Naive thymus-derived CD4-positive, alpha-beta T cell (primary cell): ENCODE measurements around the gene PAX7. TPM values are rescaled to one million over a fixed set of nuclear protein-coding genes. Genes with fewer than 3 reads are reported as not detected.

Experiments used
- ATAC-seq: fragments of 150-1000 bp; cut with Tn5 transposase; 2 replicates; pipeline ENCODE4 v1.10.0; 2021; ENCODE audit warnings: mild to moderate bottlenecking, moderate library complexity
- CTCF ChIA-PET: fragments of 350-600 bp; sonication (Branson Sonifier 250); formaldehyde crosslinking; loops from one replicate; lab custom pipeline; 2021; ENCODE audit warnings: antibody characterized with exemption; lab: Charles Lee
- POLR2A ChIA-PET: fragments of 350-600 bp; sonication (Branson Sonifier 250); formaldehyde crosslinking; loops from one replicate; lab custom pipeline; 2021; ENCODE audit warnings: antibody characterized with exemption, inconsistent platforms; lab: Charles Lee
- DNase-seq, 9 donors: peaks; one replicate each; pipeline versions ENCODE4 v3.0.0 to v3.0.0-alpha.2; 2020 to 2022; ENCODE audit warnings: mixed read lengths in 1 of 9
- H3K27ac ChIP-seq: one replicate; pipeline ENCODE4 v1.7.0; 2013; ENCODE audit warnings: mild to moderate bottlenecking, low read depth, low read length, moderate library complexity
- H3K27me3 ChIP-seq, 2 donors: one replicate each; pipeline ENCODE4 v1.7.0; 2013; ENCODE audit warnings: low read length in 2 of 2, mild to moderate bottlenecking in 2 of 2, moderate library complexity in 2 of 2; ENCODE audit not compliant: control insufficient read depth in 2 of 2, insufficient read depth in 2 of 2
- H3K36me3 ChIP-seq, 3 experiments: 1 replicate in 2 of 3; 2 replicates in 1 of 3; pipeline ENCODE4 v1.7.0; 2013; ENCODE audit warnings: low read length in 3 of 3, mild to moderate bottlenecking in 3 of 3, moderate library complexity in 1 of 3; ENCODE audit not compliant: insufficient read depth in 3 of 3, control insufficient read depth in 2 of 3
- H3K4me1 ChIP-seq, 2 donors: one replicate each; pipeline ENCODE4 v1.7.0; 2013; ENCODE audit warnings: low read length in 2 of 2, mild to moderate bottlenecking in 2 of 2, moderate library complexity in 1 of 2; ENCODE audit not compliant: control insufficient read depth in 2 of 2, insufficient read depth in 2 of 2
- H3K4me3 ChIP-seq: 2 replicates; pipeline ENCODE4 v1.7.0; 2013; ENCODE audit warnings: mild to moderate bottlenecking, low read length
- H3K9me3 ChIP-seq, 3 experiments: 1 replicate in 2 of 3; 2 replicates in 1 of 3; pipeline ENCODE4 v1.7.0; 2013; ENCODE audit warnings: low read length in 3 of 3; ENCODE audit not compliant: control insufficient read depth in 2 of 3
- H3K27ac Mint-ChIP-seq, 9 donors: one replicate each; pipeline ENCODE4 v1.8.0; 2020 to 2022; ENCODE audit warnings: mixed read lengths in 9 of 9, mild to moderate bottlenecking in 8 of 9, moderate library complexity in 5 of 9, inconsistent platforms in 2 of 9
- H3K27me3 Mint-ChIP-seq, 5 donors: one replicate each; pipeline ENCODE4 v1.8.0; 2021 to 2022; ENCODE audit warnings: mixed read lengths in 5 of 5, mild to moderate bottlenecking in 1 of 5
- H3K36me3 Mint-ChIP-seq, 5 donors: one replicate each; pipeline ENCODE4 v1.8.0; 2020 to 2022; ENCODE audit warnings: mixed read lengths in 5 of 5, mild to moderate bottlenecking in 3 of 5, inconsistent platforms in 1 of 5
- H3K4me1 Mint-ChIP-seq, 7 donors: one replicate each; pipeline ENCODE4 v1.8.0; 2020 to 2022; ENCODE audit warnings: mixed read lengths in 7 of 7, mild to moderate bottlenecking in 3 of 7, inconsistent platforms in 1 of 7
- H3K4me3 Mint-ChIP-seq, 10 donors: one replicate each; pipeline ENCODE4 v1.8.0; 2020 to 2022; ENCODE audit warnings: mild to moderate bottlenecking in 10 of 10, mixed read lengths in 10 of 10, moderate library complexity in 6 of 10, inconsistent platforms in 2 of 10
- H3K9me3 Mint-ChIP-seq, 11 donors: one replicate each; pipeline ENCODE4 v1.8.0; 2020 to 2022; ENCODE audit warnings: mixed read lengths in 11 of 11, mild to moderate bottlenecking in 4 of 11, inconsistent platforms in 1 of 11, moderate library complexity in 1 of 11
- intact Hi-C, 2 donors: fragments of 100-400 bp; cut with micrococcal nuclease; formaldehyde crosslinking; loops; one replicate each; pipeline ENCODE4 v1.15.1; 2023
- polyA plus RNA-seq, 2 donors: library from polyadenylated mRNA; unstranded; fragments of 300-500 nt; fragmentation: Illumina TruSeq; gene quantifications; one replicate each; pipeline ENCODE4 v1.2.3, GENCODE V29; 2021
- total RNA-seq, 6 experiments: library from RNA in 5 of 6; stranded (reverse) in 5 of 6; gene quantifications; 1 replicate in 5 of 6; 2 replicates in 1 of 6; pipeline ENCODE4 v1.2.3 and lab custom pipeline; 2021 to 2026

The PAX7 gene
- total and polyA plus RNA-seq, 7 experiments from 2014 or later = not detected

- Mint-ChIP-seq H3K4me1 (peaks cover 0 to 2% (median 0%) of the 10 kb centered on the region in 7 donors), H3K9me3 (no peaks in the 10 kb centered on the region), H3K4me3 (no peak overlapping the region), H3K36me3 (no peaks in the 10 kb centered on the region), H3K27me3 (peaks cover 12 to 48% (median 24%) of the 10 kb centered on the region in 5 donors), H3K27ac (no peak overlapping the region)
- H3K9me3 ChIP-seq = no peaks in the 10 kb centered on the region
- intact Hi-C loops = no loop called here
- DNase-seq = no peak
- no peak overlapping the region for H3K4me3 ChIP-seq
- ChIA-PET POLR2A (no interaction called here), CTCF (interaction anchor here (0.9 kb wide), 1 partner anchor 8 kb away, joined by 4 read pairs; no protein-coding TSS in a partner anchor)
- H3K27ac ChIP-seq = no peak overlapping the region
- H3K36me3 ChIP-seq = no peaks in the 10 kb centered on the region
- H3K4me1 ChIP-seq = no peaks in the 10 kb centered on the region
- no peaks in the 10 kb centered on the region for H3K27me3 ChIP-seq
- no peak for ATAC-seq
These were observed 38.3 kb upstream of the PAX7 start for GRCh38 chr1:18592368-18592767.

- no peaks in the 10 kb centered on the region for H3K36me3 Mint-ChIP-seq
- intact Hi-C loops = loop anchor here (1.0 kb wide), 1 partner anchor 84 kb away; no protein-coding TSS in a partner anchor
- peaks cover 0 to 3% (median 0%) of the 10 kb centered on the region in 11 donors for H3K9me3 Mint-ChIP-seq
- no peak overlapping the region for H3K4me3 Mint-ChIP-seq
- Histone ChIP-seq H3K27ac (no peak overlapping the region), H3K4me1 (no peaks in the 10 kb centered on the region), H3K27me3 (no peaks in the 10 kb centered on the region), H3K36me3 (no peaks in the 10 kb centered on the region), H3K9me3 (no peaks in the 10 kb centered on the region), H3K4me3 (no peak overlapping the region)
- ATAC-seq = peak; percentile 49
- H3K4me1 Mint-ChIP-seq = peaks cover 0 to 4% (median 0%) of the 10 kb centered on the region in 7 donors
- CTCF ChIA-PET = interaction anchor here (0.6 to 4.1 kb wide), 20 partner anchors 8 to 277 kb away, joined by 3 to 58 read pairs (median 4); no protein-coding TSS in a partner anchor
- H3K27me3 Mint-ChIP-seq = peaks cover 12 to 48% (median 23%) of the 10 kb centered on the region in 5 donors
- POLR2A ChIA-PET = interaction anchor here (0.6 to 1.1 kb wide), 2 partner anchors 58 to 85 kb away, joined by 3 to 4 read pairs; no protein-coding TSS in a partner anchor
- DNase-seq = peak; percentile 16 to 67 (median 52)
- H3K27ac Mint-ChIP-seq = no peak overlapping the region
These were observed 33.2 kb upstream of the PAX7 start for GRCh38 chr1:18597160-18598042.

GRCh38 chr1:18599086-18599485 lies 31.6 kb upstream of the PAX7 start:
- no peak overlapping the region for H3K4me3 Mint-ChIP-seq
- POLR2A ChIA-PET = no interaction called here

GRCh38 chr1:18599704-18600103 lies 30.9 kb upstream of the PAX7 start:
- no peak for ATAC-seq
- Histone ChIP-seq H3K4me3 (no peak overlapping the region), H3K4me1 (no peaks in the 10 kb centered on the region), H3K36me3 (no peaks in the 10 kb centered on the region), H3K27ac (no peak overlapping the region), H3K9me3 (no peaks in the 10 kb centered on the region), H3K27me3 (no peaks in the 10 kb centered on the region)
- no peak for DNase-seq
- intact Hi-C loops = no loop called here
- Mint-ChIP-seq H3K27ac (no peak overlapping the region), H3K4me1 (peaks cover 0 to 3% (median 0%) of the 10 kb centered on the region in 7 donors), H3K9me3 (peaks cover 0 to 3% (median 0%) of the 10 kb centered on the region in 11 donors), H3K36me3 (no peaks in the 10 kb centered on the region), H3K27me3 (peaks cover 9 to 39% (median 13%) of the 10 kb centered on the region in 5 donors), H3K4me3 (no peak overlapping the region)
- ChIA-PET POLR2A (no interaction called here), CTCF (interaction anchor here (0.6 to 0.8 kb wide), 4 partner anchors 8 to 956 kb away, joined by 3 to 4 read pairs (median 4); no protein-coding TSS in a partner anchor)

More at GRCh38 chr1:18599086-18599485, 31.6 kb upstream of the PAX7 start:
- H3K4me1 ChIP-seq = no peaks in the 10 kb centered on the region
- no peak overlapping the region for H3K27ac ChIP-seq
- H3K27me3 ChIP-seq = no peaks in the 10 kb centered on the region
- peaks cover 0 to 3% (median 0%) of the 10 kb centered on the region in 7 donors for H3K4me1 Mint-ChIP-seq
- no peaks in the 10 kb centered on the region for H3K9me3 ChIP-seq
- H3K36me3 ChIP-seq = no peaks in the 10 kb centered on the region
- CTCF ChIA-PET = interaction anchor here (0.5 to 4.1 kb wide), 3 partner anchors 10 to 95 kb away, joined by 3 to 58 read pairs (median 3); no protein-coding TSS in a partner anchor
- no peak for DNase-seq
- peaks cover 9 to 43% (median 16%) of the 10 kb centered on the region in 5 donors for H3K27me3 Mint-ChIP-seq
- no peak overlapping the region for H3K4me3 ChIP-seq
- intact Hi-C loops = no loop called here
- H3K9me3 Mint-ChIP-seq = peaks cover 0 to 3% (median 0%) of the 10 kb centered on the region in 11 donors
- no peak overlapping the region for H3K27ac Mint-ChIP-seq
- no peak for ATAC-seq
- no peaks in the 10 kb centered on the region for H3K36me3 Mint-ChIP-seq

GRCh38 chr1:18602533-18603211 lies 28.0 kb upstream of the PAX7 start:
- no peak for ATAC-seq
- Mint-ChIP-seq H3K36me3 (no peaks in the 10 kb centered on the region), H3K4me3 (no peak overlapping the region), H3K27ac (no peak overlapping the region), H3K9me3 (peaks cover 0 to 3% (median 0%) of the 10 kb centered on the region in 11 donors), H3K27me3 (peaks cover 6 to 24% (median 10%) of the 10 kb centered on the region in 5 donors), H3K4me1 (no peaks in the 10 kb centered on the region)
- ChIA-PET POLR2A (no interaction called here), CTCF (no interaction called here)
- no peaks in the 10 kb centered on the region for H3K36me3 ChIP-seq
- H3K4me1 ChIP-seq = no peaks in the 10 kb centered on the region
- no peaks in the 10 kb centered on the region for H3K27me3 ChIP-seq
- H3K9me3 ChIP-seq = no peaks in the 10 kb centered on the region
- H3K4me3 ChIP-seq = no peak overlapping the region
- H3K27ac ChIP-seq = no peak overlapping the region
- DNase-seq = no peak
- intact Hi-C loops = no loop called here

GRCh38 chr1:18603212-18603852 lies 27.3 kb upstream of the PAX7 start:
- H3K36me3 ChIP-seq = no peaks in the 10 kb centered on the region
- ATAC-seq (no peak), DNase-seq (no peak)
- H3K4me1 ChIP-seq = no peaks in the 10 kb centered on the region
- no peaks in the 10 kb centered on the region for H3K9me3 ChIP-seq
- CTCF ChIA-PET = interaction anchor here (1.1 to 1.5 kb wide), 2 partner anchors 9 to 78 kb away, joined by 3 to 6 read pairs; no protein-coding TSS in a partner anchor
- Mint-ChIP-seq H3K36me3 (no peaks in the 10 kb centered on the region), H3K4me3 (no peak overlapping the region), H3K27me3 (peaks cover 3 to 23% (median 8%) of the 10 kb centered on the region in 5 donors), H3K27ac (no peak overlapping the region), H3K4me1 (no peaks in the 10 kb centered on the region), H3K9me3 (peaks cover 0 to 3% (median 0%) of the 10 kb centered on the region in 11 donors)
- POLR2A ChIA-PET = no interaction called here
- no peak overlapping the region for H3K27ac ChIP-seq
- H3K4me3 ChIP-seq = no peak overlapping the region
- intact Hi-C loops = no loop called here
- H3K27me3 ChIP-seq = no peaks in the 10 kb centered on the region
